Stimulated activated naive CD8-positive, alpha-beta T cell treated with anti-CD3 and anti-CD28 coated beads, Interleukin-15, Interleukin-2, amounts not matched to agents 100 ng/mL and 50 ng/mL, for 24 hours (primary cell): ENCODE results near the gene WAC.

ENCODE experiments used
- H3K27ac Mint-ChIP-seq: one replicate; pipeline ENCODE4 v1.8.0; 2021; ENCODE audit warnings: mild to moderate bottlenecking, mixed read lengths
- H3K27me3 Mint-ChIP-seq: one replicate; pipeline ENCODE4 v1.8.0; 2021; ENCODE audit warnings: mixed read lengths
- H3K36me3 Mint-ChIP-seq: one replicate; pipeline ENCODE4 v1.8.0; 2021; ENCODE audit warnings: low read depth, mixed read lengths
- H3K4me1 Mint-ChIP-seq: one replicate; pipeline ENCODE4 v1.8.0; 2021; ENCODE audit warnings: low read depth, mixed read lengths
- H3K4me3 Mint-ChIP-seq: one replicate; pipeline ENCODE4 v1.8.0; 2021; ENCODE audit warnings: mild to moderate bottlenecking, mixed read lengths
- H3K9me3 Mint-ChIP-seq: one replicate; pipeline ENCODE4 v1.8.0; 2021; ENCODE audit warnings: mixed read lengths

WAC gene

DNA sequence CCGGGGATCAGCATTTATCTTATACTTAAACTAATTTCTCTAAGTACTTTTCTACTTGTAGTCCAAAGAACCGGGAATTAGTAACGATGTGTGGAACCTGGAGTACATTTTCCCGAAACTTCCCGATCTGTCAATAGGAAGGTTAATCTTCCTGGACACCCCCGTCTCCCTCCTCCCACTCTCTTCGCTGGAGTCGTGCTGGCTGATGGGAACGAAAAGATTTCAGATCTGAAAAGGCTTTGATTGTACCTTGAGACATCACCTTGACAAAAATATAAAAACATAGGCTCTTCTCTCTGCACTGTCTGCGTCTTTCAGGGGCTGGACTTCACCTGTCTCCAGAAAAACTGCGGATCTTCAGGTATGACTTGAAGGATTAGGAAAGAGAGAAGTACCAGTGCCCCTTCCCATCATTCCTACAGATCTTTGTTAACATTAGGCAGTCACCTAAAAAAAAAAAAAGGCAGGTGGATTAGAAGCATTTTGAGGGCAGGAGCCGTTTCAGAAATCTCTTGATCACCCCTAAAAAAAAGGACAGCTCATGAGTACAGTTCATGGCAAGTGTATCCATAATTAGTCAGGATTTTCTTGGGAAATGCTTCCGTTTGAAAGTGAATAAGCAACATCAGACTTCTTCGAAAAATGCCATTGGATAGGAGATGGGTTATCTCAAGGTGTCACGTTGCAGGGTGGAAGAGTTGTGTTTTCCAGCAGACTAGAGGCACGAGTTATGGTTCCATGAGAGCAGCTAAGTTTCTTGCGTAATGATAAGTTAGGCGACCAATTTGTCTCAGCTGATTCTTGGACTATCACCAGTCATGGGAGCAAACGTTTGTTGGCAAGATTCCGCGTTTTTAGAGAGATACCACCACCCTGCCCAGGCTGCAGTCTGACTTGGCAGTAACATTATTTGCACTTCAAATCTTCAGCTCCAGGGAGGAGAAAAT, 136.6 kb downstream of the WAC start:
- Mint-ChIP-seq H3K27me3 (peaks cover 77% of the 10 kb centered on the region), H3K4me3 (peak overlapping the region; percentile 81), H3K36me3 (no peaks in the 10 kb centered on the region)

More for the DNA sequence above, 136.6 kb downstream of the WAC start:
- no peaks in the 10 kb centered on the region for H3K9me3 Mint-ChIP-seq
- H3K27ac Mint-ChIP-seq, result no peak overlapping the region
- H3K4me1 Mint-ChIP-seq, result peaks cover 14% of the 10 kb centered on the region
